ENCODE results near the gene RNF167.
"Not testable (repeated sequence)": the region's sequence is repeated elsewhere in the genome, so short reads cannot be mapped to it uniquely, and the experiment has no call there.

The RNF167 gene

GRCh38 chr17:4901648-4902344 is 38.3 kb upstream of the RNF167 start:
- no peak for DNase-seq (ENCODE audit: extremely low read depth in 1 of 2, low read depth in 1 of 2)

GRCh38 chr17:4902540-4902939 is 37.5 kb upstream of the RNF167 start:
- DNase-seq (ENCODE audit: extremely low read depth in 1 of 2, low read depth in 1 of 2): no peak

GRCh38 chr17:4903051-4903818 is 36.8 kb upstream of the RNF167 start, which contains the start of gene CHRNE:
TSS of gene CHRNE (minus strand) at chr17:4903098. CDS start at chr17:4903063, 35 bp downstream.
- DNase-seq (ENCODE audit: extremely low read depth in 1 of 2, low read depth in 1 of 2): peak; percentile 51 to 56

- not testable (repeated sequence) for DNase-seq (ENCODE audit: extremely low read depth in 1 of 2, low read depth in 1 of 2)
Observed at GRCh38 chr17:4906642-4907041, 33.4 kb upstream of the RNF167 start.

- DNase-seq (ENCODE audit: extremely low read depth in 1 of 2, low read depth in 1 of 2): no peak
Observed at GRCh38 chr17:4908301-4908700, 31.8 kb upstream of the RNF167 start.

- peak; percentile 40 to 51 for DNase-seq (ENCODE audit: extremely low read depth in 1 of 2, low read depth in 1 of 2)
Observed at GRCh38 chr17:4908711-4909496, 31.2 kb upstream of the RNF167 start.

- no peak for DNase-seq (ENCODE audit: extremely low read depth in 1 of 2, low read depth in 1 of 2)
Observed at GRCh38 chr17:4913994-4914393, 26.1 kb upstream of the RNF167 start.

- DNase-seq (ENCODE audit: extremely low read depth in 1 of 2, low read depth in 1 of 2): not testable (repeated sequence)
Observed at GRCh38 chr17:4914551-4914950, 25.5 kb upstream of the RNF167 start.

- DNase-seq (ENCODE audit: extremely low read depth in 1 of 2, low read depth in 1 of 2): no peak
Observed at GRCh38 chr17:4919511-4920047, 20.5 kb upstream of the RNF167 start.

GRCh38 chr17:4920351-4921048 is 19.6 kb upstream of the RNF167 start:
- DNase-seq (ENCODE audit: extremely low read depth in 1 of 2, low read depth in 1 of 2): no peak

- DNase-seq (ENCODE audit: extremely low read depth in 1 of 2, low read depth in 1 of 2): no peak
Observed at GRCh38 chr17:4921320-4921719, 18.7 kb upstream of the RNF167 start.

- DNase-seq (ENCODE audit: extremely low read depth in 1 of 2, low read depth in 1 of 2): not testable (repeated sequence)
Observed at GRCh38 chr17:4926577-4927335, 13.3 kb upstream of the RNF167 start.

GRCh38 chr17:4928881-4929280 is 11.2 kb upstream of the RNF167 start:
- DNase-seq (ENCODE audit: extremely low read depth in 1 of 2, low read depth in 1 of 2): no peak

GRCh38 chr17:4931963-4932362 is 8.1 kb upstream of the RNF167 start, which contains the start of gene GP1BA:
TSS of gene GP1BA (plus strand) at chr17:4932277. CDS start at chr17:4932605, 328 bp downstream.
- no peak for DNase-seq (ENCODE audit: extremely low read depth in 1 of 2, low read depth in 1 of 2)

GRCh38 chr17:4932756-4933155 is 7.3 kb upstream of the RNF167 start:
- no peak for DNase-seq (ENCODE audit: extremely low read depth in 1 of 2, low read depth in 1 of 2)

- DNase-seq (ENCODE audit: extremely low read depth in 1 of 2, low read depth in 1 of 2): no peak
Observed at GRCh38 chr17:4933646-4934045, 6.4 kb upstream of the RNF167 start.

- no peak for DNase-seq (ENCODE audit: extremely low read depth in 1 of 2, low read depth in 1 of 2)
Observed at GRCh38 chr17:4934173-4934979, 5.7 kb upstream of the RNF167 start.

GRCh38 chr17:4935650-4936049 is 4.4 kb upstream of the RNF167 start:
- no peak for DNase-seq (ENCODE audit: extremely low read depth in 1 of 2, low read depth in 1 of 2)

GRCh38 chr17:4936436-4936835 is 3.6 kb upstream of the RNF167 start:
- no peak for DNase-seq (ENCODE audit: extremely low read depth in 1 of 2, low read depth in 1 of 2)

Data from activated CD8-positive, alpha-beta memory T cell treated with anti-CD3 and anti-CD28 coated beads for 1 hour (primary cell).